Measurements from ENCODE around the gene GUCY2C.

DNA sequence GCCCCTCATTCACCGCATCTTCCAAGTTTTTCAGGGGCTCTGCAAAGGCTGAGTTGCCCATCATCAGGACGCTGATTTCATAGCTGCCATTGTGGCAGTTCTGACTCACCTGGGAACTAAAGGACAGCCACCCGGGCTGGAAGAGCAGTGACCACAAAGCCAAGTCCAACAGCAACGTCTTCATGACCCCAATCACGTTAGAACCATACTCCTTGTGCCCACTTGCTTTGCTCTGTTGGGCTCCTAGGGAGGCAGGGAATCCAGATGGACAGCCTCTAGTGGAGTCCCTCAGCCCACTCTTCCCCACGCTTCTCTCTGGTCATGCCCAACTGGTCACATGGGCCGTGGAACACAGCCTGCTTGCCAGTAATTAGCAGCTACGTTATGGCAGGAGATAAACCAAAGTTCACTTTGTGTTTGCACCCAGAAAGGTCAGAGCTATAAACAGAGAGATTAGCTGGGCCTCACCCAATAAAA is at the start of gene GUCY2C:
- TF ChIP-seq SREBF2 (IDR thresholded peaks at IDR 0.05; ENCODE audit: low read length) (no peak), CUX1 (IDR thresholded peaks at IDR 0.05; ENCODE audit: insufficient replicate concordance, low read depth, low read length) (no peak)
- TF ChIP-seq, protein P1, sequence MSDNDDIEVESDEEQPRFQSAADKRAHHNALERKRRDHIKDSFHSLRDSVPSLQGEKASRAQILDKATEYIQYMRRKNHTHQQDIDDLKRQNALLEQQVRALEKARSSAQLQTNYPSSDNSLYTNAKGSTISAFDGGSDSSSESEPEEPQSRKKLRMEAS (IDR thresholded peaks at IDR 0.05; ENCODE audit: low read depth, low read length) = no peak

Data from GM12878 (cell line).